ENCODE data around the gene ARID1B.

Gene ARID1B

DNA sequence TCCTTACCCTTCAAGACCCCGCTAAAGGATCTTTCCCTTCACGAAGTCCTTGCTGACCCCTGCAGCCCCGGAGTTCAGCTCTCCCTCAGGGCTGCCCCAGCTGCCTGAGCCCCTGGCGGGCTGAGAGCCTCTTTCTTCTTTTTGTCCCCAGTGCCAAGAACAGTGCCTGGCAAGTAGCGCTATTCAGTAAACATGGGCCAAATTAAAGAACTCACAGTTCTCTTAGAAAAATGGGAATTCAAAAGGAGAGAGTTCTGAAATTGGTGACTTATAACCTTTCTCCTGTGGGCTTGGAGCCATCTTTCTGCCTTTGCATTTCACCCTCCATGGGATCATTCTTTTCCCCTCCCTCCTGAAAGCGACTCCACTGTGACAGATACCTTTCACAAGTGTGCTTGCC, 318.9 kb downstream of the ARID1B start:
- no peaks in the 10 kb centered on the region for H3F3A ChIP-seq (ENCODE audit: insufficient read depth, low read length)
- TF ChIP-seq, protein P1, sequence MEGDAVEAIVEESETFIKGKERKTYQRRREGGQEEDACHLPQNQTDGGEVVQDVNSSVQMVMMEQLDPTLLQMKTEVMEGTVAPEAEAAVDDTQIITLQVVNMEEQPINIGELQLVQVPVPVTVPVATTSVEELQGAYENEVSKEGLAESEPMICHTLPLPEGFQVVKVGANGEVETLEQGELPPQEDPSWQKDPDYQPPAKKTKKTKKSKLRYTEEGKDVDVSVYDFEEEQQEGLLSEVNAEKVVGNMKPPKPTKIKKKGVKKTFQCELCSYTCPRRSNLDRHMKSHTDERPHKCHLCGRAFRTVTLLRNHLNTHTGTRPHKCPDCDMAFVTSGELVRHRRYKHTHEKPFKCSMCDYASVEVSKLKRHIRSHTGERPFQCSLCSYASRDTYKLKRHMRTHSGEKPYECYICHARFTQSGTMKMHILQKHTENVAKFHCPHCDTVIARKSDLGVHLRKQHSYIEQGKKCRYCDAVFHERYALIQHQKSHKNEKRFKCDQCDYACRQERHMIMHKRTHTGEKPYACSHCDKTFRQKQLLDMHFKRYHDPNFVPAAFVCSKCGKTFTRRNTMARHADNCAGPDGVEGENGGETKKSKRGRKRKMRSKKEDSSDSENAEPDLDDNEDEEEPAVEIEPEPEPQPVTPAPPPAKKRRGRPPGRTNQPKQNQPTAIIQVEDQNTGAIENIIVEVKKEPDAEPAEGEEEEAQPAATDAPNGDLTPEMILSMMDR (IDR thresholded peaks at IDR 0.05; ENCODE audit: low read length): no peak
- TF ChIP-seq EZH2 (IDR thresholded peaks at IDR 0.05; ENCODE audit: borderline replicate concordance, low read length): no peak
- H3K4me3 ChIP-seq (ENCODE audit: low read depth, low read length, poor library complexity, severe bottlenecking): no peak overlapping the region
- H3K9me2 ChIP-seq (ENCODE audit: low read depth, low read length): no peaks in the 10 kb centered on the region
- no peaks in the 10 kb centered on the region for H3K27me3 ChIP-seq (ENCODE audit: insufficient read depth, low read length)
- H3K36me3 ChIP-seq (ENCODE audit: insufficient read depth, low read length): peaks cover 39% of the 10 kb centered on the region; the same call in 1 of the 2 replicates
- H3K4me1 ChIP-seq (ENCODE audit: insufficient read depth, low read length, severe bottlenecking): peaks cover 15% of the 10 kb centered on the region
- H3K9me3 ChIP-seq (ENCODE audit: low read length): no peaks in the 10 kb centered on the region
- no peak overlapping the region for H3K9ac ChIP-seq (ENCODE audit: low read length)
- H4K20me1 ChIP-seq (ENCODE audit: insufficient read depth, low read length): no peaks in the 10 kb centered on the region
- H3K79me2 ChIP-seq (ENCODE audit: insufficient read depth, low read length): no peaks in the 10 kb centered on the region
- H2AFZ ChIP-seq (ENCODE audit: low read length): no peak overlapping the region
- no peak overlapping the region for H3K27ac ChIP-seq (ENCODE audit: low read depth, low read length, poor library complexity, severe bottlenecking)
- no peak overlapping the region for H3K4me2 ChIP-seq (ENCODE audit: low read length)

DNA sequence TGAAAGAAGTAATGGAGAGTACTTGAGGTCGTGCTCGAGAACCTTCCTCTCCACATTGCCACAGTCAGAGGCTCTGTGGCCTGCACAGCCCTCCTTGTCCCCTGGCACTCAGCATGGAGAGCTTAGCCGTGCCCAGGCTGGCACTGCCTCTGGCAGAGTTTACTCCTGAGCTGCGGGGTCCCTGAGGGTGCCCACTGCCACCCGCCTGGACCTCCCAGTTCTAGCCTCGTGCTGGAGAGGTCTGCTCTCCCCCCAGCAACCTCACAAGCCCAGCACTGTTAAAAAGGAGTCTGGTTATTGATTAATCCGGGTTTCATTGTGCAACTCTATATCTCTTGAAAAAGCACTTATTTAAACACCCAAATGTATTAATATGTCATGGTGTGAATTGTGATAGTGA, 319.3 kb downstream of the ARID1B start:
- Histone ChIP-seq H3K27ac (ENCODE audit: low read depth, low read length, poor library complexity, severe bottlenecking) (no peak overlapping the region), H3K9me2 (ENCODE audit: low read depth, low read length) (no peaks in the 10 kb centered on the region), H3K79me2 (ENCODE audit: insufficient read depth, low read length) (no peaks in the 10 kb centered on the region), H3F3A (ENCODE audit: insufficient read depth, low read length) (no peaks in the 10 kb centered on the region), H3K4me2 (ENCODE audit: low read length) (no peak overlapping the region), H3K36me3 (ENCODE audit: insufficient read depth, low read length) (peaks cover 43% of the 10 kb centered on the region; the same call in 1 of the 2 replicates), H3K27me3 (ENCODE audit: insufficient read depth, low read length) (no peaks in the 10 kb centered on the region), H3K4me3 (ENCODE audit: low read depth, low read length, poor library complexity, severe bottlenecking) (no peak overlapping the region), H3K9me3 (ENCODE audit: low read length) (no peaks in the 10 kb centered on the region), H2AFZ (ENCODE audit: low read length) (no peak overlapping the region), H3K4me1 (ENCODE audit: insufficient read depth, low read length, severe bottlenecking) (peaks cover 15% of the 10 kb centered on the region), H4K20me1 (ENCODE audit: insufficient read depth, low read length) (no peaks in the 10 kb centered on the region), H3K9ac (ENCODE audit: low read length) (no peak overlapping the region)
- no peak for TF ChIP-seq EZH2 (IDR thresholded peaks at IDR 0.05; ENCODE audit: borderline replicate concordance, low read length)
- TF ChIP-seq, protein P1 (IDR thresholded peaks at IDR 0.05; ENCODE audit: low read length): no peak

DNA sequence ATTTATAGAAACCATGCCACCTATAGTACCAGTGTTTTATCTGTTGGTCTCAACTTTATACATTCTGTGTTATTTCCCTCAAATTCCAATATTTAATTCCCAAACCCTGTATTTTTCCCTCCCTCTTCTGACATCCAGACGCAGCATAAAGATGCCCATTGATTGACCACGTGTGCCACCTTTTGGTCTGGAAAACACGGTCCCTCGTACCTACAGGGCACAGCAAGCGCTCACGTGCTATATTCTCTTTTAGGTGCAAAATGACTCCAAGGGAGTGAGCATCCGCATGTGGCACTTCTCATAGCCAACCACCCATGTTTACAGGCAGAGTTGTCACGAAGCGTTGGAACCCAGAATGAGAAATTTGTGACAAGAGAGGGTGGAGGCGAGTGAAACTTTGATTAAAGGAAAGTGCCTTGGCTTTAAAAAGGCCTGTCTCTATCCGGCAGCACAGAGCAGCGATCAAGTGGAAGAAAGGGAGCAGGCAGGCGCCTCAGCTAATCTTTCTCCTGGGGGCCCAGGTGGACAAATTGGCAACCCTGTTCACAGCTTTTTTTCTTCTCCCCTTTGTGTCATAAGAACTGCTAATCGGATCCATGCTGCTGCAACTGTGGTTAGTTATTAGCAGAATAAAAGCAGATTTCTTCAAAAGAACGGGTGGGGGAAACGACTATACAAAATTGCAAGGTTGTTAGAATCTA, 320.2 kb downstream of the ARID1B start:
- peaks cover 15% of the 10 kb centered on the region for H3K4me1 ChIP-seq (ENCODE audit: insufficient read depth, low read length, severe bottlenecking)
- H3K27ac ChIP-seq (ENCODE audit: low read depth, low read length, poor library complexity, severe bottlenecking): no peak overlapping the region
- no peak overlapping the region for H2AFZ ChIP-seq (ENCODE audit: low read length)
- peaks cover 37% of the 10 kb centered on the region; the same call in 1 of the 2 replicates for H3K36me3 ChIP-seq (ENCODE audit: insufficient read depth, low read length)
- H3F3A ChIP-seq (ENCODE audit: insufficient read depth, low read length): no peaks in the 10 kb centered on the region
- H3K4me2 ChIP-seq (ENCODE audit: low read length): no peak overlapping the region
- no peak overlapping the region for H3K4me3 ChIP-seq (ENCODE audit: low read depth, low read length, poor library complexity, severe bottlenecking)
- H3K9ac ChIP-seq (ENCODE audit: low read length): no peak overlapping the region
- no peaks in the 10 kb centered on the region for H3K27me3 ChIP-seq (ENCODE audit: insufficient read depth, low read length)
- no peaks in the 10 kb centered on the region for H3K9me3 ChIP-seq (ENCODE audit: low read length)
- H3K9me2 ChIP-seq (ENCODE audit: low read depth, low read length): no peaks in the 10 kb centered on the region
- H3K79me2 ChIP-seq (ENCODE audit: insufficient read depth, low read length): no peaks in the 10 kb centered on the region
- no peaks in the 10 kb centered on the region for H4K20me1 ChIP-seq (ENCODE audit: insufficient read depth, low read length)
- TF ChIP-seq EZH2 (IDR thresholded peaks at IDR 0.05; ENCODE audit: borderline replicate concordance, low read length): no peak
- TF ChIP-seq, protein P1 (IDR thresholded peaks at IDR 0.05; ENCODE audit: low read length): no peak

Measured in OCI-LY1 (cell line).